Parietal lobe (tissue), 2 donors: Measurements from ENCODE around the gene SERPINC1. TPM values are rescaled to one million over a fixed set of nuclear protein-coding genes. Genes with fewer than 3 reads are reported as not detected.

Experiments
- small RNA-seq: library from RNA; depleted of rRNA; stranded (forward); fragments of <200 nt; gene quantifications from one replicate; pipeline ENCODE3, GENCODE V24; 2014; ENCODE audit warnings: low replicate concordance
- total RNA-seq: library from RNA; depleted of rRNA; stranded (reverse); fragments of >200 nt; gene quantifications from one replicate; pipeline ENCODE4 v1.2.3, GENCODE V29; 2014

SERPINC1 gene
- total RNA-seq, result not detected

GRCh38 chr1:173917149-173917548 is at the start of gene SERPINC1:
Gene SERPINC1 (minus strand): TSS chr1:173917327. CDS start chr1:173917259, 68 bp downstream.

GRCh38 chr1:173868266-173869020 is 48.7 kb downstream of the SERPINC1 start, which contains the start of gene ZBTB37:
Gene ZBTB37 (plus strand): TSS chr1:173868380. CDS start chr1:173870226, 1,846 bp downstream.

GRCh38 chr1:173867753-173868265 is 49.3 kb downstream of the SERPINC1 start, which contains the start of gene GAS5:
Gene GAS5 (minus strand): TSS chr1:173867989.

Small RNAs within 50 kb of the gene (small RNA-seq; reads per million reads assigned to genes)
- gene RNA5SP67, result not detected

Other genes starting within 250 kb of the SERPINC1 start
- 21.3 TPM for gene ANKRD45, start 247.5 kb downstream of the SERPINC1 start, total RNA-seq
- gene KLHL20, start 202.3 kb downstream of the SERPINC1 start, total RNA-seq, result 37.9 TPM
- gene DARS2, start 92.7 kb downstream of the SERPINC1 start, total RNA-seq, result 16.9 TPM
- gene CENPL, start 92.4 kb downstream of the SERPINC1 start, total RNA-seq, result 16.6 TPM
- gene GAS5, start 49.3 kb downstream of the SERPINC1 start, total RNA-seq, result 528 TPM
- gene ZBTB37, start 48.9 kb downstream of the SERPINC1 start, total RNA-seq, result 65.7 TPM
- gene RC3H1, start 105.0 kb upstream of the SERPINC1 start, total RNA-seq, result 59.8 TPM
- gene RABGAP1L, start 242.2 kb upstream of the SERPINC1 start, total RNA-seq, result 172 TPM